ENCODE data around the gene KIF24.
"Not testable (repeated sequence)": the region's sequence is repeated elsewhere in the genome, so short reads cannot be mapped to it uniquely, and the experiment has no call there.

The KIF24 gene

GRCh38 chr9:34341659-34342295 lies 12.7 kb upstream of the KIF24 start:
- H3K4me1 ChIP-seq, result no peaks in the 10 kb centered on the region
- TF ChIP-seq CTCF (IDR thresholded peaks at IDR 0.05), result no peak
- H2AFZ ChIP-seq, result no peak overlapping the region
- H3K4me2 ChIP-seq (ENCODE audit: low read length), result no peak overlapping the region
- H3K27me3 ChIP-seq (ENCODE audit: control insufficient read depth, insufficient read depth, low read length), result no peaks in the 10 kb centered on the region
- no peaks in the 10 kb centered on the region for H3K79me2 ChIP-seq
- H3K4me3 ChIP-seq (ENCODE audit: low read depth, low read length), result no peak overlapping the region
- no peak overlapping the region for H3K27ac ChIP-seq
- H3K9me3 ChIP-seq (ENCODE audit: control insufficient read depth, low read length), result no peaks in the 10 kb centered on the region
- H3K9ac ChIP-seq, result no peak overlapping the region
- no peaks in the 10 kb centered on the region for H3K36me3 ChIP-seq (ENCODE audit: control insufficient read depth, insufficient read depth, low read length)

GRCh38 chr9:34338665-34339385 lies 9.8 kb upstream of the KIF24 start:
- no peak overlapping the region for H3K4me3 ChIP-seq (ENCODE audit: low read depth, low read length)
- H3K4me2 ChIP-seq (ENCODE audit: low read length), result no peak overlapping the region
- H3K36me3 ChIP-seq (ENCODE audit: control insufficient read depth, insufficient read depth, low read length), result no peaks in the 10 kb centered on the region
- no peaks in the 10 kb centered on the region for H3K9me3 ChIP-seq (ENCODE audit: control insufficient read depth, low read length)
- no peak for TF ChIP-seq CTCF (IDR thresholded peaks at IDR 0.05)
- no peaks in the 10 kb centered on the region for H3K4me1 ChIP-seq
- no peaks in the 10 kb centered on the region for H3K79me2 ChIP-seq
- H3K27me3 ChIP-seq (ENCODE audit: control insufficient read depth, insufficient read depth, low read length), result no peaks in the 10 kb centered on the region
- no peak overlapping the region for H3K9ac ChIP-seq
- no peak overlapping the region for H3K27ac ChIP-seq
- no peak overlapping the region for H2AFZ ChIP-seq

- not testable (repeated sequence) for H3K4me3 ChIP-seq (ENCODE audit: low read depth, low read length); H3K9me3 ChIP-seq (ENCODE audit: control insufficient read depth, low read length); H3K27me3 ChIP-seq (ENCODE audit: control insufficient read depth, insufficient read depth, low read length); H3K9ac ChIP-seq; H3K4me2 ChIP-seq (ENCODE audit: low read length); H2AFZ ChIP-seq; H3K4me1 ChIP-seq; H3K79me2 ChIP-seq; H3K27ac ChIP-seq; H3K36me3 ChIP-seq (ENCODE audit: control insufficient read depth, insufficient read depth, low read length)
These were observed 9.0 kb upstream of the KIF24 start for GRCh38 chr9:34338079-34338478.

- no peaks in the 10 kb centered on the region for H3K4me1 ChIP-seq
These were observed 8.3 kb upstream of the KIF24 start for GRCh38 chr9:34337403-34337802.

GRCh38 chr9:34335376-34335775 lies 6.3 kb upstream of the KIF24 start:
- Histone ChIP-seq H3K27ac (no peak overlapping the region), H3K79me2 (no peaks in the 10 kb centered on the region), H3K9me3 (ENCODE audit: control insufficient read depth, low read length) (no peaks in the 10 kb centered on the region), H3K4me2 (ENCODE audit: low read length) (no peak overlapping the region), H3K36me3 (ENCODE audit: control insufficient read depth, insufficient read depth, low read length) (no peaks in the 10 kb centered on the region), H3K9ac (no peak overlapping the region), H2AFZ (no peak overlapping the region), H3K4me1 (peaks cover under 1% of the 10 kb centered on the region), H3K4me3 (ENCODE audit: low read depth, low read length) (no peak overlapping the region), H3K27me3 (ENCODE audit: control insufficient read depth, insufficient read depth, low read length) (no peaks in the 10 kb centered on the region)
- TF ChIP-seq CTCF (IDR thresholded peaks at IDR 0.05), result no peak

More at GRCh38 chr9:34337403-34337802, 8.3 kb upstream of the KIF24 start:
- H2AFZ ChIP-seq, result no peak overlapping the region
- H3K36me3 ChIP-seq (ENCODE audit: control insufficient read depth, insufficient read depth, low read length), result no peaks in the 10 kb centered on the region
- H3K9ac ChIP-seq, result no peak overlapping the region
- no peaks in the 10 kb centered on the region for H3K27me3 ChIP-seq (ENCODE audit: control insufficient read depth, insufficient read depth, low read length)
- H3K4me2 ChIP-seq (ENCODE audit: low read length), result no peak overlapping the region
- H3K79me2 ChIP-seq, result no peaks in the 10 kb centered on the region
- no peaks in the 10 kb centered on the region for H3K9me3 ChIP-seq (ENCODE audit: control insufficient read depth, low read length)
- no peak overlapping the region for H3K4me3 ChIP-seq (ENCODE audit: low read depth, low read length)
- H3K27ac ChIP-seq, result no peak overlapping the region
- TF ChIP-seq CTCF (IDR thresholded peaks at IDR 0.05), result no peak

Measured in parathyroid adenoma (tissue), 2 donors.